Fibroblast of lung (primary cell): ENCODE measurements around the gene GPR139.

Source experiments
- EZH2 ChIP-seq: IDR thresholded peaks from 2 replicates; pipeline ENCODE4 v1.5.1; 2012; ENCODE audit warnings: low read length, control low read depth, mild to moderate bottlenecking; ENCODE audit errors: missing control alignments
- TF ChIP-seq, protein P1 (sequence below), 2 donors: IDR thresholded peaks in 1 of 2; conservative IDR thresholded peaks in 1 of 2; 1 replicate in 1 of 2; 2 replicates in 1 of 2; pipeline ENCODE4 v1.5.1; 2011 to 2012; ENCODE audit warnings: low read length in 2 of 2, control low read depth in 1 of 2, inconsistent platforms in 1 of 2, low read depth in 1 of 2, mild to moderate bottlenecking in 1 of 2

DNA sequence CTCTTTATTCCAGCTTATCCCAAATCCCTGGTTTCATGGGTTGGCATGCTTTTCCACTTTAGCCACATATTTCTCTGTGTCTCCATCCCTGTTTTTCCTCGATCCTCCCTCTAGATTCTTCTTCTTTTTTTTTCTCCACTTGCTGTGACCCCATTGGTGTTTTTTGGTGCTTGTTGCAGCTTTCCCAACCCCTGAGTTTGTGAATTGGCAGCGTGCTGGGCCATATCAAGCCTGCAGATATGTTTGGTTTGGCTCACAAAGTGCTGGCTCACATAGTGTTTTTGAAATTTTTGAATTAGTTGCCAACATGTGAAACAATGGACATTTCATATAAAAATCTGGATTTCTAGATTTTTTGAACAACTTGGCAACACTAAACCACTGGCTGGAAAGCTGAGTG lies 8.8 kb downstream of the GPR139 start:
- TF ChIP-seq EZH2: no peak
- TF ChIP-seq, protein P1, sequence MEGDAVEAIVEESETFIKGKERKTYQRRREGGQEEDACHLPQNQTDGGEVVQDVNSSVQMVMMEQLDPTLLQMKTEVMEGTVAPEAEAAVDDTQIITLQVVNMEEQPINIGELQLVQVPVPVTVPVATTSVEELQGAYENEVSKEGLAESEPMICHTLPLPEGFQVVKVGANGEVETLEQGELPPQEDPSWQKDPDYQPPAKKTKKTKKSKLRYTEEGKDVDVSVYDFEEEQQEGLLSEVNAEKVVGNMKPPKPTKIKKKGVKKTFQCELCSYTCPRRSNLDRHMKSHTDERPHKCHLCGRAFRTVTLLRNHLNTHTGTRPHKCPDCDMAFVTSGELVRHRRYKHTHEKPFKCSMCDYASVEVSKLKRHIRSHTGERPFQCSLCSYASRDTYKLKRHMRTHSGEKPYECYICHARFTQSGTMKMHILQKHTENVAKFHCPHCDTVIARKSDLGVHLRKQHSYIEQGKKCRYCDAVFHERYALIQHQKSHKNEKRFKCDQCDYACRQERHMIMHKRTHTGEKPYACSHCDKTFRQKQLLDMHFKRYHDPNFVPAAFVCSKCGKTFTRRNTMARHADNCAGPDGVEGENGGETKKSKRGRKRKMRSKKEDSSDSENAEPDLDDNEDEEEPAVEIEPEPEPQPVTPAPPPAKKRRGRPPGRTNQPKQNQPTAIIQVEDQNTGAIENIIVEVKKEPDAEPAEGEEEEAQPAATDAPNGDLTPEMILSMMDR (conservative IDR thresholded peaks at IDR 0.05 in 1 of 2, IDR thresholded peaks at IDR 0.05 in 1 of 2; ENCODE audit: low read depth in 1 of 2, low read length in 2 of 2): no peak
